WTC11 (cell line): ENCODE data around the gene SENP7. TPM values are rescaled to one million over a fixed set of nuclear protein-coding genes. Genes with fewer than 3 reads are reported as not detected.
A peak's percentile ranks its signal among the peaks of the same experiment; 100 is the strongest.

Experiments used
- ATAC-seq: fragments of 200-7000 bp; cut with Tn5 transposase; 2 replicates; pipeline ENCODE4 v1.10.0; 2021; ENCODE audit warnings: mild to moderate bottlenecking, moderate library complexity
- CTCF ChIA-PET: fragments of 300-600 bp; sonication (Branson Sonifier 250); formaldehyde crosslinking; loops from one replicate; lab custom pipeline; 2021; ENCODE audit warnings: antibody characterized with exemption; lab: Charles Lee
- POLR2A ChIA-PET: fragments of 350-600 bp; sonication (Branson Sonifier 250); formaldehyde crosslinking; loops from one replicate; lab custom pipeline; 2021; ENCODE audit warnings: antibody characterized with exemption; lab: Charles Lee
- DNase-seq: peaks from one replicate; pipeline ENCODE4 v3.0.0; 2021; ENCODE audit warnings: low spot score
- H3K27ac Mint-ChIP-seq: 2 replicates; pipeline ENCODE4 v1.8.0; 2021; ENCODE audit warnings: mixed read lengths
- H3K27me3 Mint-ChIP-seq: 2 replicates; pipeline ENCODE4 v1.8.0; 2021; ENCODE audit warnings: low read depth, mild to moderate bottlenecking, moderate library complexity, mixed read lengths
- H3K36me3 Mint-ChIP-seq: 2 replicates; pipeline ENCODE4 v1.8.0; 2021; ENCODE audit warnings: mixed read lengths
- H3K4me1 Mint-ChIP-seq: 2 replicates; pipeline ENCODE4 v1.8.0; 2022; ENCODE audit warnings: mixed read lengths
- H3K4me3 Mint-ChIP-seq: 2 replicates; pipeline ENCODE4 v1.8.0; 2021; ENCODE audit warnings: mild to moderate bottlenecking, moderate library complexity, mixed read lengths
- H3K9me3 Mint-ChIP-seq: 2 replicates; pipeline ENCODE4 v1.8.0; 2021; ENCODE audit warnings: mixed read lengths
- ATF1 ChIP-seq: sonication (generic); formaldehyde crosslinking; IDR thresholded peaks from 2 replicates; pipeline ENCODE4 v1.8.1; 2023; ENCODE audit warnings: mild to moderate bottlenecking, moderate library complexity, missing genetic modification reagents
- ATF6 ChIP-seq: sonication (generic); formaldehyde crosslinking; IDR thresholded peaks from 2 replicates; pipeline ENCODE4 v1.8.1; 2023; ENCODE audit warnings: mild to moderate bottlenecking, missing genetic modification reagents
- CREM ChIP-seq: sonication (generic); formaldehyde crosslinking; IDR thresholded peaks from 2 replicates; pipeline ENCODE4 v1.8.1; 2022; ENCODE audit warnings: mild to moderate bottlenecking, missing genetic modification reagents, moderate library complexity
- ELF4 ChIP-seq: sonication (generic); formaldehyde crosslinking; IDR thresholded peaks from 2 replicates; pipeline ENCODE4 v1.8.1; 2022; ENCODE audit warnings: low read depth, mild to moderate bottlenecking, moderate library complexity, missing genetic modification reagents
- ETV6 ChIP-seq: sonication (generic); formaldehyde crosslinking; IDR thresholded peaks from 2 replicates; pipeline ENCODE4 v1.8.1; 2022; ENCODE audit warnings: mild to moderate bottlenecking, missing genetic modification reagents
- FOXJ3 ChIP-seq: sonication (generic); formaldehyde crosslinking; IDR thresholded peaks from 2 replicates; pipeline ENCODE4 v1.9.0; 2021; ENCODE audit warnings: missing genetic modification reagents, mild to moderate bottlenecking, borderline replicate concordance
- GABPB1 ChIP-seq: sonication (generic); formaldehyde crosslinking; IDR thresholded peaks from 2 replicates; pipeline ENCODE4 v1.8.1; 2023; ENCODE audit warnings: mild to moderate bottlenecking, missing genetic modification reagents
- IRF2 ChIP-seq: sonication (generic); formaldehyde crosslinking; IDR thresholded peaks from 2 replicates; pipeline ENCODE4 v1.8.0; 2022; ENCODE audit warnings: low read depth, missing genetic modification reagents, borderline replicate concordance
- JAZF1 ChIP-seq: fragments of 250-450 bp; sonication (Bioruptor Pico); IDR thresholded peaks from 2 replicates; pipeline ENCODE4 v1.9.0; 2021; ENCODE audit warnings: moderate library complexity, mild to moderate bottlenecking, inconsistent platforms
- JUN ChIP-seq: sonication (generic); formaldehyde crosslinking; IDR thresholded peaks from 2 replicates; pipeline ENCODE4 v1.8.0; 2023; ENCODE audit warnings: mild to moderate bottlenecking, missing genetic modification reagents
- MYBL2 ChIP-seq: sonication (generic); formaldehyde crosslinking; IDR thresholded peaks from 2 replicates; pipeline ENCODE4 v1.8.1; 2023; ENCODE audit warnings: mild to moderate bottlenecking, moderate library complexity, missing genetic modification reagents
- RELA ChIP-seq: sonication (generic); formaldehyde crosslinking; IDR thresholded peaks from 2 replicates; pipeline ENCODE4 v1.8.1; 2022; ENCODE audit warnings: missing genetic modification reagents, mild to moderate bottlenecking, borderline replicate concordance
- SP1 ChIP-seq: sonication (generic); formaldehyde crosslinking; conservative IDR thresholded peaks from 2 replicates; pipeline ENCODE4 v1.8.1; 2022; ENCODE audit warnings: missing genetic modification reagents
- ZNF121 ChIP-seq: sonication (generic); formaldehyde crosslinking; IDR thresholded peaks from 2 replicates; pipeline ENCODE4 v1.8.0; 2023; ENCODE audit warnings: missing genetic modification reagents
- total RNA-seq: library from RNA; stranded (reverse); gene quantifications from 3 replicates; pipeline ENCODE4 v1.2.3, GENCODE V29; 2021
- TF ChIP-seq, protein P1 (sequence below): fragments of 250-450 bp; sonication (Bioruptor Pico); IDR thresholded peaks from 2 replicates; pipeline ENCODE4 v1.9.0; 2021; ENCODE audit warnings: mild to moderate bottlenecking
- TF ChIP-seq, protein P2 (sequence below): sonication (generic); formaldehyde crosslinking; IDR thresholded peaks from 2 replicates; pipeline ENCODE4 v1.8.1; 2022; ENCODE audit warnings: mild to moderate bottlenecking, moderate library complexity, missing genetic modification reagents
- TF ChIP-seq, protein P3 (sequence below): sonication (generic); formaldehyde crosslinking; IDR thresholded peaks from 2 replicates; pipeline ENCODE4 v1.8.0; 2022; ENCODE audit warnings: mild to moderate bottlenecking, missing genetic modification reagents

The SENP7 gene
- total RNA-seq, 1 experiment from 2014 or later, result 10.5 TPM

DNA sequence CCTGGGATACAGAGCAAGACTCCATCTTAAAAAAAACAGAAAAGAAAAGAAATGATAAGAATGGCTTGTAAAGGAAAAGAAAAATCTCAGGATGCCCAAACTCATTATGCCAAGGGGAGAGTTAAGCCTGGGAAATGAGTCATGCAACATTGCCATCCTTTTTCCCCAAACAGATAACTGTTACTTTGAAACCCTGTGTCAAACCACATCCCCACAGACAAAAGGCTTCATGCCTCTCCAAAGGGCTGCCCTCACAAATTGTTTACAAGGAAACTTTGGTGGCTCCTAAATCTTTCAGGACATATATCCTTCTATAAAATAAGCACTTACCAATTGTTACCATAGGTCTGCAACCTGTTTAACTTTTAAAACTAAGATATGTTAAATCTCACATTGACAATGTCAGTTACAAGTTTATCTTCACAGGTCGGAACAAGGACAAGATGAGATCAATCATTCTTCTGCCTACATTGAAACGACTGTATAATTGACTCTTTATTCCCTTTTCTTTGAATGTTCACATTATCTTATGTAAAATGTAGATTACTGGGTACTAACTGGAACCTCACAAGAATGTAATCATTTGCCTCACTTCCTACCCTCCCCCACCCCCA is 18.6 kb upstream of the SENP7 start:
- TF ChIP-seq ELF4 (CRISPR knock-in tag) (no peak), GABPB1 (CRISPR knock-in tag) (no peak), JUN (no peak), ZNF121 (no peak), CREM (CRISPR knock-in tag) (no peak), ATF6 (CRISPR knock-in tag) (no peak), RELA (CRISPR knock-in tag) (no peak), IRF2 (CRISPR knock-in tag) (no peak), ETV6 (CRISPR knock-in tag) (no peak), JAZF1 (CRISPR knock-in tag) (no peak), MYBL2 (CRISPR knock-in tag) (no peak), FOXJ3 (CRISPR knock-in tag) (no peak), ATF1 (CRISPR knock-in tag) (no peak)
- TF ChIP-seq, protein P1, sequence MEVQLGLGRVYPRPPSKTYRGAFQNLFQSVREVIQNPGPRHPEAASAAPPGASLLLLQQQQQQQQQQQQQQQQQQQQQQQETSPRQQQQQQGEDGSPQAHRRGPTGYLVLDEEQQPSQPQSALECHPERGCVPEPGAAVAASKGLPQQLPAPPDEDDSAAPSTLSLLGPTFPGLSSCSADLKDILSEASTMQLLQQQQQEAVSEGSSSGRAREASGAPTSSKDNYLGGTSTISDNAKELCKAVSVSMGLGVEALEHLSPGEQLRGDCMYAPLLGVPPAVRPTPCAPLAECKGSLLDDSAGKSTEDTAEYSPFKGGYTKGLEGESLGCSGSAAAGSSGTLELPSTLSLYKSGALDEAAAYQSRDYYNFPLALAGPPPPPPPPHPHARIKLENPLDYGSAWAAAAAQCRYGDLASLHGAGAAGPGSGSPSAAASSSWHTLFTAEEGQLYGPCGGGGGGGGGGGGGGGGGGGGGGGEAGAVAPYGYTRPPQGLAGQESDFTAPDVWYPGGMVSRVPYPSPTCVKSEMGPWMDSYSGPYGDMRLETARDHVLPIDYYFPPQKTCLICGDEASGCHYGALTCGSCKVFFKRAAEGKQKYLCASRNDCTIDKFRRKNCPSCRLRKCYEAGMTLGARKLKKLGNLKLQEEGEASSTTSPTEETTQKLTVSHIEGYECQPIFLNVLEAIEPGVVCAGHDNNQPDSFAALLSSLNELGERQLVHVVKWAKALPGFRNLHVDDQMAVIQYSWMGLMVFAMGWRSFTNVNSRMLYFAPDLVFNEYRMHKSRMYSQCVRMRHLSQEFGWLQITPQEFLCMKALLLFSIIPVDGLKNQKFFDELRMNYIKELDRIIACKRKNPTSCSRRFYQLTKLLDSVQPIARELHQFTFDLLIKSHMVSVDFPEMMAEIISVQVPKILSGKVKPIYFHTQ (CRISPR knock-in tag), result no peak
- TF ChIP-seq, protein P2, sequence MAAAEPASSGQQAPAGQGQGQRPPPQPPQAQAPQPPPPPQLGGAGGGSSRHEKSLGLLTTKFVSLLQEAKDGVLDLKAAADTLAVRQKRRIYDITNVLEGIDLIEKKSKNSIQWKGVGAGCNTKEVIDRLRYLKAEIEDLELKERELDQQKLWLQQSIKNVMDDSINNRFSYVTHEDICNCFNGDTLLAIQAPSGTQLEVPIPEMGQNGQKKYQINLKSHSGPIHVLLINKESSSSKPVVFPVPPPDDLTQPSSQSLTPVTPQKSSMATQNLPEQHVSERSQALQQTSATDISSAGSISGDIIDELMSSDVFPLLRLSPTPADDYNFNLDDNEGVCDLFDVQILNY (CRISPR knock-in tag), result no peak
- TF ChIP-seq, protein P3, sequence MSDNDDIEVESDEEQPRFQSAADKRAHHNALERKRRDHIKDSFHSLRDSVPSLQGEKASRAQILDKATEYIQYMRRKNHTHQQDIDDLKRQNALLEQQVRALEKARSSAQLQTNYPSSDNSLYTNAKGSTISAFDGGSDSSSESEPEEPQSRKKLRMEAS (CRISPR knock-in tag), result no peak
- ChIA-PET CTCF (no interaction called here), POLR2A (no interaction called here)
- H3K27ac Mint-ChIP-seq, result peak overlapping the region; percentile 69; the same call in 1 of the 2 replicates
- peaks cover 38% of the 10 kb centered on the region for H3K4me1 Mint-ChIP-seq
- no peak for ATAC-seq
- H3K9me3 Mint-ChIP-seq, result peaks cover 37% of the 10 kb centered on the region
- H3K36me3 Mint-ChIP-seq, result peaks cover 31% of the 10 kb centered on the region
- no peak for DNase-seq
- no peak overlapping the region for H3K4me3 Mint-ChIP-seq
- peaks cover 4% of the 10 kb centered on the region; the same call in 1 of the 2 replicates for H3K27me3 Mint-ChIP-seq

DNA sequence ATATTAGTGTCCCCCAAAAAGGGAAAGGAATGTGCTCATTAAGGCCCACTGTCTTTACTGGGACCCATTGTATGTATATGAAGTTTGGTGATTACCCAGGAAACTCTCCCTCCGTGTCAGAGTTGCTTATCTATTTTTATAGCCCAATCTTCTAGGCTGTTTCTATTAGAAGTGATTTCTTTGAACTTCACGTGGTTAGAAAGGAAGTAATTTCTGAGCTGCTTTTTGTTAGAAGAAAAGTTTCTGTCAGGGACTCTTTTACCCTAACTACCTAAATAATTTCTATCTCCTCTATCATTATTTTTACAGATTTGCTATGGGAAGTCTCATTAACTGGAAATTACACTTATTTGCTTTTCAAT is 17.7 kb upstream of the SENP7 start:
- TF ChIP-seq SP1 (CRISPR knock-in tag) (0 out of 2 replicates have a peak, but pooled peaks have one; percentile 5), IRF2 (CRISPR knock-in tag) (no peak)
- Mint-ChIP-seq H3K4me1 (peaks cover 38% of the 10 kb centered on the region), H3K9me3 (peaks cover 38% of the 10 kb centered on the region), H3K4me3 (0 out of 2 replicates have a peak overlapping the region, but pooled peaks have one; percentile 0), H3K27ac (peak overlapping the region; percentile 69), H3K27me3 (peaks cover 4% of the 10 kb centered on the region; the same call in 1 of the 2 replicates), H3K36me3 (peaks cover 32% of the 10 kb centered on the region)
- CTCF ChIA-PET, result interaction anchor here (0.5 to 1.1 kb wide), 5 partner anchors 13 to 149 kb away, joined by 3 to 6 read pairs (median 3); partner anchors contain the start of gene PCNP
- DNase-seq, result no peak
- no peak for ATAC-seq
- POLR2A ChIA-PET, result interaction anchor here (0.8 to 1.5 kb wide), 4 partner anchors 12 to 146 kb away, joined by 3 to 8 read pairs (median 4); partner anchors contain the start of genes SENP7, TRMT10C and ZBTB11
